ENCODE measurements around the gene ANP32D.
A peak's percentile ranks its signal among the peaks of the same experiment; 100 is the strongest.
"Not testable (repeated sequence)": the region's sequence is repeated elsewhere in the genome, so short reads cannot be mapped to it uniquely, and the experiment has no call there.

Gene ANP32D

GRCh38 chr12:48472259-48472658 is at the start of gene ANP32D:
TSS of gene ANP32D (plus strand) at chr12:48472559. CDS start at chr12:48472665, 106 bp downstream.
- DNase-seq = no peak

GRCh38 chr12:48423171-48423570 is 49.2 kb upstream of the ANP32D start:
- DNase-seq = no peak

- DNase-seq = no peak
These were observed 47.7 kb upstream of the ANP32D start for GRCh38 chr12:48424644-48425043.

- not testable (repeated sequence) for DNase-seq
These were observed 38.3 kb upstream of the ANP32D start for GRCh38 chr12:48434016-48434415.

- no peak for DNase-seq
These were observed 31.3 kb upstream of the ANP32D start for GRCh38 chr12:48441069-48441468.

- no peak for DNase-seq
These were observed 30.0 kb upstream of the ANP32D start for GRCh38 chr12:48442179-48442847.

- DNase-seq = no peak
These were observed 26.8 kb upstream of the ANP32D start for GRCh38 chr12:48445538-48445937.

GRCh38 chr12:48446161-48446776 is 26.1 kb upstream of the ANP32D start:
- no peak for DNase-seq

GRCh38 chr12:48447755-48448154 is 24.6 kb upstream of the ANP32D start:
- DNase-seq = no peak

GRCh38 chr12:48451372-48451771 is 21.0 kb upstream of the ANP32D start:
- DNase-seq = no peak

GRCh38 chr12:48452961-48453360 is 19.4 kb upstream of the ANP32D start:
- not testable (repeated sequence) for DNase-seq

GRCh38 chr12:48454667-48455066 is 17.7 kb upstream of the ANP32D start:
- DNase-seq = peak; percentile 22

GRCh38 chr12:48455116-48455515 is 17.2 kb upstream of the ANP32D start:
- DNase-seq = no peak

GRCh38 chr12:48459259-48459658 is 13.1 kb upstream of the ANP32D start:
- no peak for DNase-seq

- not testable (repeated sequence) for DNase-seq
These were observed 3.3 kb upstream of the ANP32D start for GRCh38 chr12:48469027-48469426.

- DNase-seq = no peak
These were observed 702 bp downstream of the ANP32D start for GRCh38 chr12:48473061-48473460.

- not testable (repeated sequence) for DNase-seq
These were observed 2.1 kb downstream of the ANP32D start for GRCh38 chr12:48474497-48474896.

- DNase-seq = no peak
These were observed 9.8 kb downstream of the ANP32D start, which contains the start of gene C12orf54 for GRCh38 chr12:48482198-48482597. TSS of gene C12orf54 (plus strand) at chr12:48482498. CDS start at chr12:48483297, 799 bp downstream.

- DNase-seq = no peak
These were observed 10.6 kb downstream of the ANP32D start for GRCh38 chr12:48482930-48483329.

GRCh38 chr12:48486261-48486660 is 13.9 kb downstream of the ANP32D start:
- no peak for DNase-seq

GRCh38 chr12:48486679-48487078 is 14.3 kb downstream of the ANP32D start:
- DNase-seq = no peak

- DNase-seq = no peak
These were observed 16.7 kb downstream of the ANP32D start for GRCh38 chr12:48489012-48489411.

GRCh38 chr12:48489456-48489855 is 17.1 kb downstream of the ANP32D start:
- DNase-seq = not testable (repeated sequence)

GRCh38 chr12:48500281-48500680 is 27.9 kb downstream of the ANP32D start:
- DNase-seq = not testable (repeated sequence)

- DNase-seq = not testable (repeated sequence)
These were observed 34.5 kb downstream of the ANP32D start for GRCh38 chr12:48506836-48507235.

Measured in NCI-H526 treated with DMSO at 0.1 percent for 48 hours (cell line).